Activated CD4-positive, alpha-beta T cell treated with anti-CD3 and anti-CD28 coated beads, Interleukin-2, amount 50 U/mL, for 48 hours (primary cell): ENCODE measurements around the gene CCDC85B.

Experiments used
- DNase-seq, 2 experiments: peaks; one replicate each; pipeline ENCODE4 v3.0.0-alpha.2; 2020

The CCDC85B gene

GRCh38 chr11:65869643-65870306 is 20.7 kb upstream of the CCDC85B start:
- no peak for DNase-seq

- no peak for DNase-seq
Observed at GRCh38 chr11:65870307-65870658, 20.2 kb upstream of the CCDC85B start.

- no peak for DNase-seq
Observed at GRCh38 chr11:65870706-65871681, 19.5 kb upstream of the CCDC85B start.

GRCh38 chr11:65871811-65872548 is 18.5 kb upstream of the CCDC85B start:
- no peak for DNase-seq

- DNase-seq: no peak
Observed at GRCh38 chr11:65872586-65873317, 17.7 kb upstream of the CCDC85B start, which contains the start of gene EFEMP2. Gene EFEMP2 (minus strand): TSS chr11:65872800. CDS start chr11:65872354, 446 bp downstream.

- DNase-seq: peak; percentile 98
Observed at GRCh38 chr11:65873318-65874156, 16.9 kb upstream of the CCDC85B start.

- DNase-seq: peak in 1 of 2 experiments; percentile 32
Observed at GRCh38 chr11:65879617-65880016, 10.9 kb upstream of the CCDC85B start, which contains the start of gene CTSW. Gene CTSW (plus strand): TSS chr11:65879837. CDS start chr11:65879855, 18 bp downstream.

GRCh38 chr11:65880027-65880426 is 10.4 kb upstream of the CCDC85B start:
- no peak for DNase-seq

- DNase-seq: no peak
Observed at GRCh38 chr11:65880844-65881421, 9.5 kb upstream of the CCDC85B start.

- no peak for DNase-seq
Observed at GRCh38 chr11:65882120-65883057, 8.1 kb upstream of the CCDC85B start.

- no peak for DNase-seq
Observed at GRCh38 chr11:65883058-65883761, 7.3 kb upstream of the CCDC85B start.

- no peak for DNase-seq
Observed at GRCh38 chr11:65883786-65884715, 6.4 kb upstream of the CCDC85B start.

- peak; percentile 84 to 86 for DNase-seq
Observed at GRCh38 chr11:65884716-65885092, 5.8 kb upstream of the CCDC85B start.

GRCh38 chr11:65885231-65885630 is 5.2 kb upstream of the CCDC85B start:
- DNase-seq: no peak

- no peak for DNase-seq
Observed at GRCh38 chr11:65885808-65886536, 4.5 kb upstream of the CCDC85B start.

- no peak for DNase-seq
Observed at GRCh38 chr11:65886826-65887722, 3.4 kb upstream of the CCDC85B start.
